Activated gamma-delta T cell treated with Interleukin-2 at 50 U/mL for 16 hours (primary cell): ENCODE measurements around the gene CNNM2.
"Not testable (repeated sequence)": the region's sequence is repeated elsewhere in the genome, so short reads cannot be mapped to it uniquely, and the experiment has no call there.

ENCODE experiments used
- DNase-seq: peaks from one replicate; pipeline ENCODE4 v3.0.0-alpha.2; 2020

The CNNM2 gene

DNA sequence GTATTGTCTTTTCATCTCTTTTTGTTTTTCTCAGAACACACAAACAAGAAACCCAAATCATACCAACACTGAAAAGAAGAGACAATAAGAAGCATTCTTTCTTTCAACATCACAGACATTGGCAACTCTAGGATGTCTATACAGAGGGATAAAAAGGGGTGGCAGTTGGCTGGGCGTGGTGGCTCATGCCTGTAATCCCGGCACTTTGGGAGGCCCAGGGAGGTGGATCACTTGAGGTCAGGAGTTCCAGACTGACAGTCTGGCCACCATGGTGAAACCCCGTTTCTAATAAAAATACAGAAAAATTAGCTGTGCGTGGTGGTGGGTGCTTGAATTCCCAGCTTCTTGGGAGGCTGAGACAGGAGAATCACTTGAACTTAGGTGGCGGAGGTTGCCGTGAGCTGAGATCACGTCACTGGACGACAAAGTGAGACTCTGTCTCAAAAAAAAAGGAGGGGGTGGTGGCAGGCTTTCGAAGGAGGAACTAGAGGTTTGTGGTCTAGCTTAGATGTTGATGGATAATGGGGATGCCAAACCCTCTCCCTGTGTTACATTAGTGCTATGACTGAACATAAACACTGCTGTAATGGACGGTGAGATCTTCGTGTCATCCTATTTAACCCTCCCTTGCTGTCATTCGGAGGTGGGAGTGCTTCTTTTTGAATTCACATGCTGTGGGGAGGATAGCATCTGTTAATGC, 9.4 kb downstream of the CNNM2 start:
- no peak for DNase-seq

DNA sequence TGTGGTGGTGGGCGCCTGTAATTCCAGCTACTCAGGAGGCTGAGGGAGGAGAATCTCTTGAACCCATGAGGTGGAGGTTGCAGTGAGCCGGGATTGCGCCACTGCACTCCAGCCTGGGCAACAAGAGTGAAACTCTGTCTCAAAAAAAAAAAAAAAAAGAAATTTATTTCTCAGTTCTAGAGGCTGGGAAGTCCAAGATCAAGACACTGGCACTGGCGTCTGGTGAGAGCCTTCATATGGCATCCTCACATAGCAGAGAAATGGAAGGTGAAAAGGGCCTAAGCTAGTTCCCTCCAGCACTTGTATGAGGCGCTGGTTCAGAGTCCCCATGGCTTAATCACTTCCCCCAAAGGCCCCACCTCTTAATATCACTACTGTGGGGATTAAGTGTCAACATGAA, 10.3 kb downstream of the CNNM2 start:
- not testable (repeated sequence) for DNase-seq

DNA sequence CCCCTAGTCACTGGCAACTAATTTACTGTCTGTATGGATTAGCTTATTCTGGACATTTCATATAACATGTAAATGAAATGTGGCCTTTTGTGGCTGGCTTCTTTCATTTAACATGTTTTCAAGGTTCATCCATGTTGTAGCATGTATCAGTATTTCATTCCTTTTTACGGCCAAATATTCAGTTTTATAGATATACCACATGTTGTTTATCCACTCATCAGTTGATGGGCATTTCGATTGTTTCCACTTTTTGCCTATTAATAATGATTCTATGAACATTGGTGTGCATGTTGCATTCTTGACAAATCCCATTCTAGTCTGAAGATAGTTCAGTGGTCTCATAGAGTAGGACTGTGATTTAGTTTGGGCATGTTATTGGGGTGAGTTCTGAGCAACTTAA, 12.6 kb downstream of the CNNM2 start:
- no peak for DNase-seq

- no peak for DNase-seq
Observed at GRCh38 chr10:102931643-102932042, 13.5 kb downstream of the CNNM2 start.

DNA sequence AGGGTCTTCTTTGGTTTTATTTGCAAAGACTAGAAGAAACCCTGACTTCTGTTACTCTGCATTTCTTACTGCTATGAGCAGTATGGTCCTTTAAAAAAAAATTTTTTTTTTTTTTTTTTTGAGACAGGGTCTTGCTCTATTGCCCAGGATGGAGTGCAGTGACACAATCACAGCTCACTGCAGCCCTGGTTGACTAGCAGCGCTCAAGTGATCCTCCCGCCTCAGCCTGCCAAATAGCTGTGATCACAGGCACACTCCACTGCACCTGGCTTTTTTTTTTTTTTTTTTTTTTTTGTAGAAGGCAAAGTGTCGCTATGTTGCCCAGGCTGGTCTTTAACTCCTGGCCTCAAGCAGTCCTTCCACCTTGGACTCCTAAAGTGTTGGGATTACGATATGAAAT, 17.4 kb downstream of the CNNM2 start:
- DNase-seq = no peak

GRCh38 chr10:102935939-102936605, 18.0 kb downstream of the CNNM2 start:
- DNase-seq = no peak

DNA sequence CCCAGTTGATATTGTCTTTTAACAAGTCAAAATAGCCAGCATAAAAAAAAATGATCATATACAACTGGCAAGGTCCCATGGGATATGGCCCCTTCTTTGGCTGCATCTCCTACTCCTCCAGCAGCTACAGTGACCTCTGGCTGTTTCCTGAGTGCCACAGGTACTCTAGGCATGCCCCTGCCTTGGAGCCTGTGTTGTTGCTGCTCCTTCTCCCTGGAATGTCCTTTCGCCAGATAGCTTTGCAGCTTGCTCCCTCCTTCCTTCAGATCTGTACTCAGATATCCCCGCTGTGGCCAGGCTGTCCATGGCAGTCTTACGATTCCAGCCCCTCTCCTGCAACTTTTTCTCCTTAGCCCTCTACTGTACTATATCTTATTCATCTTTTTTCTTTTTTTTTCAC, 23.3 kb downstream of the CNNM2 start:
- DNase-seq = no peak

GRCh38 chr10:102945449-102945848, 27.4 kb downstream of the CNNM2 start:
- DNase-seq = no peak

DNA sequence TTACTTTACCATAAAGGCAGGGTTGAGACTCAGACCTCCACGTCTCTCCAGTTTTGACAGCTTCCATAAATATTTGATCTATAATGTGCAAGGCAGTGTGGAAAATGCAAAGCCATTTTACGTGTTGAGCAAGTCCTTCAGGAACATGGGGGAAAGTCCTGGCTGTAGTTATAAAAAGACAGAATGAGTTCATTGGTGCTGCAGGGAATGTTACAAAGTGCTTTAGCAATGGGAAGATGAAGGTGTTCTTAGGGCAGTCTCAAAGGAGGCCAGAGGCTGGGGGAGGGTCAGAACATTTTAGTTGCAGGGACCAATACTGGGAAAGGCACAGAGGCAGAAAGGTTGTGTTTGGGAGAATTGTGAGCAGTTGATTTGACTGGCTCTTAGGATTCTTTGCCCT, 27.9 kb downstream of the CNNM2 start:
- DNase-seq = no peak

DNA sequence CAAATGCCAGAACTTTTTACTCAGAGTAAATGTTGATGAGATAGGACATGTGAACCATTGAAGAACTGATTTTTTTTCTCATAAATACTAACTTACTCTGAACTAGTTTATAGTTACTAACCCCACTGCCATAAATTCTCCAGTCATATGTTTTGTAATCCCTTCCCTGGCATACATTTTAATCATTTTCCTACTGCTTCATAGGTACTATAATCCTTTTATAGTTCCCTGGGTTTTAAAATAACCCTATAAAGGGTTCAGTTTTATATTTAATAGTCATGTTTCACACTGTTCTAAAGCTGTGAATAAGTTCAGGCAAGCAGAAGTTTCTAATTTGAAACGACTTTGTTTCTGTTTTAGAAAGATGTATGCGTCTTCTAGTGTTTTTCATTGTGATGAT, 28.9 kb downstream of the CNNM2 start:
- DNase-seq = no peak

DNA sequence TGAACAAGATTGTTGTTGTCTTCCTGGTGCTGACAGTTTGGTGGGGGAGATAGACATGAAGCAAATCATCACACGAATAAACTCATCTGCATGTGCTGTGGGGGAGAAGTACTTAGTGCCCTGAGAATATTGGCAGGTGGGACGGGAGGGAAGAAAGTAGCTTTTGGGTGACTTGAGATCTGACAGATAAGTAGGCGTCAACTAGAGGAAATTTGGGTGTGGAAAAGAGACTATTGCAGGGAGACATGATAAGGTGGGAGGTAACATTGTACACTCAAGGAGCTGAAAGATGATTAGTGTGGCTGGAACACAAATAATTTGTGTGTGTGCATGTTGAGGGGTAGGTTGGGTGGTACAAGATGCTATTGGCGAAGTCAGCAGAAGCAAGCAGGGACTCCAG, 30.1 kb downstream of the CNNM2 start:
- DNase-seq = no peak

DNA sequence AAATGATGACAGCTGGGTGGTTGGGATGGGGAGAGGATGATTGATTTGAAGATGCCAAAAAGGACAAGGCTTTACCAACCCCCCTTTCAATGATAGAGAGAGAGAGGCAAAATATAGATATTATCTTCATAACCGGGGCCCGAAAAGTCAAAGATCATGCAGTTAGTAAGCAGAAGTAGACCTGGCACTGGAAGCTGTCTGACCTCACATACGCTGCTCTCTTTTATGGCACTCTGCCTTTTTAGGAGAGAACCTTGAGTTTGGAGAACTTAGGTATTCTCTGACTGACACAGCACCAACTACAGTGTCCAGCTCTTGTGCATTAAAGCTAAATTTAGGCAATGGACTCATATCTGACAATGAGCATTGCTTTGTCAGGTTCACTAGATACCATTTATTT, 30.7 kb downstream of the CNNM2 start:
- DNase-seq = no peak

GRCh38 chr10:102949916-102950315, 31.8 kb downstream of the CNNM2 start:
- DNase-seq = no peak

DNA sequence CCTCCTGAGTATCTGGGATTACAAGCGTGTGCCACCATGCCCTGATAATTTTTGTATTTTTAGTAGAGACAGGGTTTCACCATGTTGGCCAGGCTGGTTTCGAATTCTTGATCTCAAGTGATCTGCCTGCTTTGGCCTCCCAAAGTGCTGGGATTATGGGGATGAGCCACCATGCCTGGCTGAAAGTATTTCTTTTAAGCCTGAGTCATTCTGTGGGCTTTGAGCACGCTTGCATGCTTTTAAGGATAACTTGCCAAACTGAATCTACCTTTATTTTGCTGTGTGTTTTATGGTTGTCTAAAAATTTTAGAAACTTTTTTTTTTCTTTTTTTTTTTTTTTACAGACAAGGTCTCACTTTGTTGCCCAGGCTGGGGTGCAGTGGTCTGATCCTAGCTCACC, 33.2 kb downstream of the CNNM2 start:
- DNase-seq = no peak

DNA sequence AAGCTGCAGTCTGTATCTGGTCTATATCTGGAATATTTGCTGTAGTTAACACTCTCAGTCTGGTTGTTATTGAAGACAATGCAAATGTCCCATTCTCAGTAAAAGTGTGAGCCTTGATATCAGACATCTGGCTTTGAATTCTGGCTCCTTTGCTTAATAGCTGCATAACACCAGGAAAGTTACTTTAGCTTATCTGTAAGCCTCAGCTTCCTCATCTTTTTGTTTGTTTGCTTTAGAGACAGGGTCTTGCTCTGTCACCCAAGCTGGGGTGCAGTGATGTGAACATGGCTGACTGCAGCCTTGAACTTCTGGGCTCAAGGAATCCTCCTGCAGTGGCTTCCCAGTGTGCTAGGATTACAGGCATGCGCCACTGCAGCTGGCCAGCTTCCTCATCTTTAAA, 41.3 kb downstream of the CNNM2 start:
- DNase-seq = no peak

DNA sequence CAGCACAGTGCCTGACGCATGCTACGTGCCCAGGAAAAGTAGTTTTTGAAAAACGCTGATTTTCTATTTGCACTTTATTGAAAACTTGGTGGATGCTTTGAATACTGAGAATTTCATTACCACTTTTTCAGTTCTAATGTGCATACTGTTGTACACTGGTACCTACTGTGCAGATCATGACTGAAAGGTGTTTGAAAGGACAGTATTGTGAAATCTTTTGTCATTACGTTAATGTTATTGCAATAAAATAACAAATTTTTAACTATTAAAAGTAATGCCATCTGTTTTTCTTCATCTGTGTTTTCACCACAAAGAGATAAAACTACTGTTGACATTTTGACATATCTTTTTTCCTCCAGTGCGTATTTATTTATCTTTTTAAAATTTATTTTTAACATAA, 42.1 kb downstream of the CNNM2 start:
- no peak for DNase-seq

- DNase-seq = no peak
Observed at GRCh38 chr10:102962267-102962666, 44.2 kb downstream of the CNNM2 start.

- no peak for DNase-seq
Observed at GRCh38 chr10:102962951-102963755, 45.1 kb downstream of the CNNM2 start.

DNA sequence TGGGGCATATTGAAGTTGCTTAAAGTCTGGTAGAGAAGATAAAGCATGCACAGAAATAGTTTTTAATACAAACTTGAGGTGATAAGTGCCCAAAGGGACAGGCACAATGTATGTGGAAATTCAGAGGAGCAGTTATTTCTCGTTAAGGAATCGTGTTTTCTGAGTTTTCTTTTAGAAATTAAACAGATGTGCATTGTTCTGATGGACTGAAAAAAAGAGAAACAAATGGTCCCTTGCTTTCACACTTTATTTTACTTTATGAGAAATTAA, 45.6 kb downstream of the CNNM2 start:
- no peak for DNase-seq

GRCh38 chr10:102964064-102964463, 46.0 kb downstream of the CNNM2 start:
- not testable (repeated sequence) for DNase-seq

- no peak for DNase-seq
Observed at GRCh38 chr10:102964713-102965112, 46.6 kb downstream of the CNNM2 start.

DNA sequence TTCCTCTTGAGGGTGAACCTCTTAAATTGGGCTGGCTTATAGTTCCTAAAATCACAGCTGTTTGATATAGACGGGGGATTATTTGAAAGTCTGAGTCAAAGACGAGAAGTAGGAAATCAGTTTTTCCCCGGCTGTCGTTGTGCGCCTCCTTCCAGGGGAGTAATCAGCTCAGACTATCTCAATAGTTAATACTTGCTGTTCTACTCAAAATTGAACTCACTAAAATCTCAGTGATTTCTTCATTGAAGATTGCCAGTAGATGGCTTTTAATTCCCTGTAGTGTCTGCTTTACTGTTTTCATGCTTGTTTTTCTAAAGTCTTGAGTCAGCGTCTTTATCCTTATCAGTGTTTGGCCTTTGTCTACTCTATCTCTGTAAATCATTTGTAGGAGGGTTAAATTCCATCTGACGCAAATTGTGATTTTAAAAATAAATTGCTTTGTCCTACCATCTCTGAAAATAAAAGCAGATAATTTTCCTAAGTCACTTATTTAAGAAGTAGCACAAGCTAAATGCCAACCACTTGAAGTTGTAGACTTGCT, 47.3 kb downstream of the CNNM2 start:
- no peak for DNase-seq

- DNase-seq = no peak
Observed at GRCh38 chr10:102967123-102967522, 49.0 kb downstream of the CNNM2 start.
